A549 (cell line): Measurements from ENCODE around the gene PIK3C2B. TPM values are rescaled to one million over a fixed set of nuclear protein-coding genes. Genes with fewer than 3 reads are reported as not detected.

Experiments
- ATAC-seq, 2 experiments: fragments of 200-7000 bp in 1 of 2; fragments of >200 bp in 1 of 2; cut with Nextera tagmentation in 1 of 2; cut with Tn5 transposase in 1 of 2; 3 replicates each; pipeline versions ENCODE4 v1.8.0 to v1.9.1; 2018 to 2020; ENCODE audit warnings: mild to moderate bottlenecking in 1 of 2, moderate library complexity in 1 of 2
- CTCF ChIA-PET: fragments of 300-600 bp; sonication (Branson Sonifier 250); formaldehyde crosslinking; extraction: SDS; loops from one replicate; lab custom pipeline; 2021; ENCODE audit warnings: antibody characterized with exemption, inconsistent platforms; lab: Yijun Ruan, JAX
- POLR2A ChIA-PET: fragments of 350-600 bp; formaldehyde crosslinking; extraction: SDS; loops from one replicate; lab custom pipeline; 2021; ENCODE audit warnings: antibody characterized with exemption, inconsistent platforms; lab: Yijun Ruan, JAX
- DNase-seq, 2 experiments: peaks; one replicate each; pipeline versions ENCODE4 v3.0.0 to v3.0.0-alpha.2; 2011 to 2016; ENCODE audit warnings: low read depth in 1 of 2, low spot score in 1 of 2
- FAIRE-seq: peaks from 2 replicates; lab custom pipeline; 2011; peaks lifted over from hg19 to GRCh38; lab: Jason Lieb, UNC
- H3K27ac ChIP-seq, 2 experiments: fragments of >200 bp; sonication (Bioruptor Twin); formaldehyde crosslinking; 3 replicates each; pipeline ENCODE4 v1.5.1; 2016 to 2017
- H3K4me1 ChIP-seq: fragments of >200 bp; sonication (Bioruptor Twin); formaldehyde crosslinking; 3 replicates; pipeline ENCODE4 v1.6.1; 2016
- H3K4me2 ChIP-seq: fragments of >200 bp; sonication (Bioruptor Twin); formaldehyde crosslinking; 3 replicates; pipeline ENCODE4 v1.6.1; 2016
- H3K4me3 ChIP-seq: fragments of >200 bp; sonication (Bioruptor Twin); formaldehyde crosslinking; 3 replicates; pipeline ENCODE4 v1.5.1; 2016
- H3K9me3 ChIP-seq: fragments of >200 bp; sonication (Bioruptor Twin); formaldehyde crosslinking; 3 replicates; pipeline ENCODE4 v1.6.1; 2016
- ATOH8 ChIP-seq: fragments of 250-450 bp; sonication (Bioruptor Pico); IDR thresholded peaks from 2 replicates; pipeline ENCODE4 v1.5.0; 2020; ENCODE audit warnings: low read depth, mild to moderate bottlenecking, moderate library complexity
- CBX2 ChIP-seq: fragments of 200-600 bp; sonication (generic); IDR thresholded peaks from 2 replicates; pipeline ENCODE4 v1.6.1; 2016; ENCODE audit warnings: low read depth, mild to moderate bottlenecking, borderline replicate concordance
- CEBPB ChIP-seq, 2 experiments: fragments of >200 bp in 1 of 2; sonication (Bioruptor Twin) in 1 of 2; formaldehyde crosslinking in 1 of 2; IDR thresholded peaks; 2 replicates each; pipeline ENCODE4 v1.6.1; 2012 to 2016
- CHD2 ChIP-seq: fragments of 150-350 bp; IDR thresholded peaks from 2 replicates; pipeline ENCODE4 v1.6.1; 2014; ENCODE audit warnings: low read length; ENCODE audit not compliant: partially characterized antibody
- CTCF ChIP-seq: fragments of >200 bp; sonication (Bioruptor Twin); formaldehyde crosslinking; IDR thresholded peaks from 3 replicates; pipeline ENCODE4 v1.5.1; 2016
- E2F6 ChIP-seq: IDR thresholded peaks from 2 replicates; pipeline ENCODE4 v1.6.1; 2012; ENCODE audit warnings: low read depth, borderline replicate concordance
- ELK1 ChIP-seq: fragments of 150-350 bp; IDR thresholded peaks from 2 replicates; pipeline ENCODE4 v1.6.1; 2014; ENCODE audit warnings: low read depth, mild to moderate bottlenecking, low read length
- GATA3 ChIP-seq: IDR thresholded peaks from 2 replicates; pipeline ENCODE4 v1.6.1; 2012; ENCODE audit warnings: borderline replicate concordance
- HMGXB4 ChIP-seq: fragments of 250-450 bp; sonication (Bioruptor Pico); IDR thresholded peaks from 2 replicates; pipeline ENCODE4 v1.5.0; 2021; ENCODE audit warnings: mild to moderate bottlenecking, moderate library complexity, borderline replicate concordance
- HOXB13 ChIP-seq: fragments of 250-450 bp; sonication (Bioruptor Pico); IDR thresholded peaks from 2 replicates; pipeline ENCODE4 v1.5.0; 2020; ENCODE audit warnings: low read depth, mild to moderate bottlenecking, moderate library complexity
- JUN ChIP-seq, 2 experiments: fragments of >200 bp; sonication (Bioruptor Twin); formaldehyde crosslinking; IDR thresholded peaks; 2 replicates in 1 of 2; 3 replicates in 1 of 2; pipeline ENCODE4 v1.6.1; 2016 to 2017
- KDM1A ChIP-seq: fragments of 200-600 bp; sonication (generic); IDR thresholded peaks from 2 replicates; pipeline ENCODE4 v1.6.1; 2016; ENCODE audit warnings: low read depth, mild to moderate bottlenecking
- MAZ ChIP-seq: fragments of 150-350 bp; IDR thresholded peaks from 2 replicates; pipeline ENCODE4 v1.6.1; 2014; ENCODE audit warnings: antibody characterized with exemption, low read depth, low read length, borderline replicate concordance
- PHF8 ChIP-seq: fragments of 200-600 bp; sonication (generic); IDR thresholded peaks from 2 replicates; pipeline ENCODE4 v1.6.1; 2016; ENCODE audit warnings: low read depth, mild to moderate bottlenecking, antibody characterized with exemption, moderate library complexity, borderline replicate concordance
- POLR2AphosphoS2 ChIP-seq: conservative IDR thresholded peaks from 2 replicates; pipeline ENCODE4 v1.6.1; 2012; ENCODE audit warnings: low read length, improper control_type of control experiment, inconsistent platforms
- RCOR1 ChIP-seq: fragments of 150-350 bp; IDR thresholded peaks from 2 replicates; pipeline ENCODE4 v1.6.1; 2014; ENCODE audit warnings: antibody characterized with exemption, low read length, low read depth
- RFX5 ChIP-seq: fragments of 450-650 bp; IDR thresholded peaks from 2 replicates; pipeline ENCODE4 v1.7.1; 2014; ENCODE audit warnings: antibody characterized with exemption, mild to moderate bottlenecking, moderate library complexity
- SREBF2 ChIP-seq: fragments of 450-650 bp; IDR thresholded peaks from 2 replicates; pipeline ENCODE4 v1.6.1; 2014; ENCODE audit warnings: mild to moderate bottlenecking, moderate library complexity
- TFCP2L1 ChIP-seq: fragments of 250-450 bp; sonication (Bioruptor Pico); IDR thresholded peaks from 2 replicates; pipeline ENCODE4 v1.5.0; 2021; ENCODE audit warnings: mild to moderate bottlenecking
- ZFP36 ChIP-seq: fragments of 450-650 bp; IDR thresholded peaks from 2 replicates; pipeline ENCODE4 v1.6.1; 2014; ENCODE audit warnings: borderline replicate concordance; ENCODE audit not compliant: partially characterized antibody
- WGBS: methylation state at CpG from one replicate; pipeline ENCODE4 v1.1.6; 2017; ENCODE audit errors: missing lambda C conversion rate; 5-methylcytosine and 5-hydroxymethylcytosine counted together
- polyA plus RNA-seq, 4 experiments: library from polyadenylated mRNA; depleted of rRNA in 3 of 4; stranded (reverse); fragments of >200 nt; fragmentation: RNase III in 1 of 4; extraction: RNeasy Plus Mini Kit Qiagen cat#74134 plus additional on column Dnase treatment in 1 of 4; gene quantifications; 2 replicates in 3 of 4; 3 replicates in 1 of 4; pipeline ENCODE4 v1.2.3, GENCODE V29; 2011 to 2017

PIK3C2B gene
- polyA plus RNA-seq, 2 of the 4 experiments (the other 2 are of a cell fraction), result 9.2 to 9.7 TPM

- TF ChIP-seq CTCF (no peak), KDM1A (no peak), CEBPB (IDR thresholded peaks at IDR 0.05) (no peak), POLR2AphosphoS2 (no peak), JUN (IDR thresholded peaks at IDR 0.05) (no peak), RFX5 (no peak)
- TF ChIP-seq, all 56 proteins: peak for 0
Observed at GRCh38 chr1:204528677-204529076, 34.1 kb upstream of the PIK3C2B start (continued).

GRCh38 chr1:204528241-204528640 lies 33.6 kb upstream of the PIK3C2B start:
- POLR2A ChIA-PET, result interaction anchor here (4.3 kb wide), 1 partner anchor 12 kb away, joined by 20 read pairs; the partner anchor contains the start of gene MDM4
- no peak for FAIRE-seq
- no peak overlapping the region for H3K4me2 ChIP-seq
- WGBS, result 95% methylated on average over 5 of the region's 5 CpGs
- peaks cover 10% of the 10 kb centered on the region; the same call in 2 of the 3 replicates for H3K4me1 ChIP-seq
- H3K9me3 ChIP-seq, result peaks cover 10% of the 10 kb centered on the region
- H3K4me3 ChIP-seq, result no peak overlapping the region
- 0 out of 6 replicates have a peak, but pooled peaks of 1 of the 2 experiments have one; percentile 7 for ATAC-seq
- no peak for DNase-seq
- CTCF ChIA-PET, result interaction anchor here (1.1 to 1.8 kb wide), 4 partner anchors 10 to 279 kb away, joined by 3 to 8 read pairs (median 5); no protein-coding TSS in a partner anchor
- TF ChIP-seq ATOH8 (CRISPR knock-in tag), result no peak
- no peak for TF ChIP-seq PHF8
- no peak for TF ChIP-seq CBX2
- no peak for TF ChIP-seq RFX5
- TF ChIP-seq GATA3, result no peak
- no peak for TF ChIP-seq HMGXB4 (CRISPR knock-in tag)
- no peak for TF ChIP-seq CHD2
- no peak for TF ChIP-seq RCOR1
- TF ChIP-seq MAZ, result no peak
- no peak overlapping the region for H3K27ac ChIP-seq

- peaks cover 15% of the 10 kb centered on the region for H3K9me3 ChIP-seq
- ChIA-PET CTCF (interaction anchor here (1.0 to 2.1 kb wide), 3 partner anchors 12 to 282 kb away, joined by 3 to 7 read pairs (median 5); no protein-coding TSS in a partner anchor), POLR2A (interaction anchor here (1.7 kb wide), 1 partner anchor 9 kb away, joined by 10 read pairs; the partner anchor contains the start of gene MDM4)
- 85% methylated on average over 3 of the region's 3 CpGs for WGBS
- no peak overlapping the region for H3K4me2 ChIP-seq
- H3K4me3 ChIP-seq, result no peak overlapping the region
- H3K27ac ChIP-seq, result peak overlapping the region; percentile 26 to 44; a peak in 3 of 6 replicates
- TF ChIP-seq ATOH8 (CRISPR knock-in tag) (no peak), ELK1 (no peak), TFCP2L1 (CRISPR knock-in tag) (no peak), ZFP36 (no peak), SREBF2 (no peak), E2F6 (no peak), HOXB13 (CRISPR knock-in tag) (no peak)
- peaks cover 10% of the 10 kb centered on the region; the same call in 2 of the 3 replicates for H3K4me1 ChIP-seq
- ATAC-seq, result no peak
- no peak for FAIRE-seq
- no peak for DNase-seq
Observed at GRCh38 chr1:204524986-204525385, 30.4 kb upstream of the PIK3C2B start.
